Measurements from ENCODE around the gene DMD. TPM values are rescaled to one million over a fixed set of nuclear protein-coding genes. Genes with fewer than 3 reads are reported as not detected.
A peak's percentile ranks its signal among the peaks of the same experiment; 100 is the strongest.
"Not testable (repeated sequence)": the region's sequence is repeated elsewhere in the genome, so short reads cannot be mapped to it uniquely, and the experiment has no call there.

The DMD gene
- total RNA-seq, 1 donor: 32.4 TPM

- DNase-seq (ENCODE audit: low read depth): peak; percentile 63
- no peak for TF ChIP-seq CTCF (IDR thresholded peaks at IDR 0.05; ENCODE audit: insufficient read depth, low read depth, low read length)
- H3K4me3 ChIP-seq (ENCODE audit: low read depth, low read length): no peak overlapping the region
Observed at GRCh38 chrX:31420711-31421151, 1790.6 kb downstream of the DMD start.

GRCh38 chrX:31420302-31420701 is 1791.0 kb downstream of the DMD start:
- no peak for DNase-seq (ENCODE audit: low read depth)
- no peak overlapping the region for H3K4me3 ChIP-seq (ENCODE audit: low read depth, low read length)
- TF ChIP-seq CTCF (IDR thresholded peaks at IDR 0.05; ENCODE audit: insufficient read depth, low read depth, low read length): no peak

- no peak overlapping the region for H3K4me3 ChIP-seq (ENCODE audit: low read depth, low read length)
- peak; percentile 14 for DNase-seq (ENCODE audit: low read depth)
- no peak for TF ChIP-seq CTCF (IDR thresholded peaks at IDR 0.05; ENCODE audit: insufficient read depth, low read depth, low read length)
Observed at GRCh38 chrX:31397119-31397518, 1814.2 kb downstream of the DMD start.

GRCh38 chrX:31392513-31392912 is 1818.8 kb downstream of the DMD start:
- no peak overlapping the region for H3K4me3 ChIP-seq (ENCODE audit: low read depth, low read length)
- TF ChIP-seq CTCF (IDR thresholded peaks at IDR 0.05; ENCODE audit: insufficient read depth, low read depth, low read length): no peak
- DNase-seq (ENCODE audit: low read depth): peak; percentile 1

- no peak for DNase-seq (ENCODE audit: low read depth)
- H3K4me3 ChIP-seq (ENCODE audit: low read depth, low read length): no peak overlapping the region
- TF ChIP-seq CTCF (IDR thresholded peaks at IDR 0.05; ENCODE audit: insufficient read depth, low read depth, low read length): no peak
Observed at GRCh38 chrX:31388946-31389345, 1822.4 kb downstream of the DMD start.

GRCh38 chrX:31384471-31384870 is 1826.9 kb downstream of the DMD start:
- H3K4me3 ChIP-seq (ENCODE audit: low read depth, low read length): no peak overlapping the region
- TF ChIP-seq CTCF (IDR thresholded peaks at IDR 0.05; ENCODE audit: insufficient read depth, low read depth, low read length): no peak
- no peak for DNase-seq (ENCODE audit: low read depth)

- no peak for DNase-seq (ENCODE audit: low read depth)
- no peak overlapping the region for H3K4me3 ChIP-seq (ENCODE audit: low read depth, low read length)
- TF ChIP-seq CTCF (IDR thresholded peaks at IDR 0.05; ENCODE audit: insufficient read depth, low read depth, low read length): no peak
Observed at GRCh38 chrX:31383991-31384390, 1827.4 kb downstream of the DMD start.

GRCh38 chrX:31378973-31379372 is 1832.4 kb downstream of the DMD start:
- not testable (repeated sequence) for DNase-seq (ENCODE audit: low read depth)

GRCh38 chrX:31377821-31378220 is 1833.5 kb downstream of the DMD start:
- not testable (repeated sequence) for H3K4me3 ChIP-seq (ENCODE audit: low read depth, low read length); DNase-seq (ENCODE audit: low read depth)

More at GRCh38 chrX:31378973-31379372, 1832.4 kb downstream of the DMD start:
- not testable (repeated sequence) for H3K4me3 ChIP-seq (ENCODE audit: low read depth, low read length)
